A549 treated with CORT108297 at 1 μM for 4 hours (cell line): ENCODE results near the gene NCLN. TPM values are rescaled to one million over a fixed set of nuclear protein-coding genes. Genes with fewer than 3 reads are reported as not detected.

Source experiments
- total RNA-seq: library from RNA; stranded (reverse); fragments of 200-300 nt; extraction: Qiagen RNA extraction; gene quantifications from 5 replicates; pipeline ENCODE4 v1.2.3, GENCODE V29; 2022

NCLN gene, protein sequence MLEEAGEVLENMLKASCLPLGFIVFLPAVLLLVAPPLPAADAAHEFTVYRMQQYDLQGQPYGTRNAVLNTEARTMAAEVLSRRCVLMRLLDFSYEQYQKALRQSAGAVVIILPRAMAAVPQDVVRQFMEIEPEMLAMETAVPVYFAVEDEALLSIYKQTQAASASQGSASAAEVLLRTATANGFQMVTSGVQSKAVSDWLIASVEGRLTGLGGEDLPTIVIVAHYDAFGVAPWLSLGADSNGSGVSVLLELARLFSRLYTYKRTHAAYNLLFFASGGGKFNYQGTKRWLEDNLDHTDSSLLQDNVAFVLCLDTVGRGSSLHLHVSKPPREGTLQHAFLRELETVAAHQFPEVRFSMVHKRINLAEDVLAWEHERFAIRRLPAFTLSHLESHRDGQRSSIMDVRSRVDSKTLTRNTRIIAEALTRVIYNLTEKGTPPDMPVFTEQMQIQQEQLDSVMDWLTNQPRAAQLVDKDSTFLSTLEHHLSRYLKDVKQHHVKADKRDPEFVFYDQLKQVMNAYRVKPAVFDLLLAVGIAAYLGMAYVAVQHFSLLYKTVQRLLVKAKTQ
- 66.0 to 93.1 TPM (median 88.6 TPM) in 5 replicates for total RNA-seq

DNA sequence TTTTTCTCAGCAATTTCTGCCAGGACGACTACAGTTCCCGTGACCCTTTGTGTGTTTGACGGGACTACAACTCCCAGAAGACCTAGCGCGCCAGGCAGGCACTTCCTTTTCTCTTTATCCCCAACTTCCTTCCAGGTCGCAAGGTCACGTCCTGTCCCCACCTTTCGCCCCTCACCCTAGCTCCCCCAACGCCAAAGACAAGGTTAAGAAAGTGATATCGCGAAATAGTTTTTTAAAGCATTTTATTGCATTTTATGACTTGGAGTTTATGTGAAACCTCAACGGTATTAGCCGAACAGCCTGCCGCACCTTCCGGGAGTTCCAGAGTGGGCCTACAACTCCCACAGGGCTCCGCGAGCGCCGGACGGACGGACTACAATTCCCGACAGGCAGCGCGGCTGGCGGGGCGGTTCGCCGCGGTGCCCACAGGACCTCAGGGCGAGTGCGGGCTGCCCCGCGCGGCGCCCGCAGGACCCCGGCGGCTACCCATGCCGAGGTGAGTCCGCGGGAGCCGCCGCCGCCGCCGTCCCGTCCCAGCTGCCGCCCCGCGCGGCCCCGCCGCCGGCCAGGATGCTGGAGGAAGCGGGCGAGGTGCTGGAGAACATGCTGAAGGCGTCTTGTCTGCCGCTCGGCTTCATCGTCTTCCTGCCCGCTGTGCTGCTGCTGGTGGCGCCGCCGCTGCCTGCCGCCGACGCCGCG, at the start of gene NCLN:
NCLN (plus strand) TSS at position 470 of the 699 bp plus-strand sequence; CDS start at position 571, 101 bp downstream.

DNA sequence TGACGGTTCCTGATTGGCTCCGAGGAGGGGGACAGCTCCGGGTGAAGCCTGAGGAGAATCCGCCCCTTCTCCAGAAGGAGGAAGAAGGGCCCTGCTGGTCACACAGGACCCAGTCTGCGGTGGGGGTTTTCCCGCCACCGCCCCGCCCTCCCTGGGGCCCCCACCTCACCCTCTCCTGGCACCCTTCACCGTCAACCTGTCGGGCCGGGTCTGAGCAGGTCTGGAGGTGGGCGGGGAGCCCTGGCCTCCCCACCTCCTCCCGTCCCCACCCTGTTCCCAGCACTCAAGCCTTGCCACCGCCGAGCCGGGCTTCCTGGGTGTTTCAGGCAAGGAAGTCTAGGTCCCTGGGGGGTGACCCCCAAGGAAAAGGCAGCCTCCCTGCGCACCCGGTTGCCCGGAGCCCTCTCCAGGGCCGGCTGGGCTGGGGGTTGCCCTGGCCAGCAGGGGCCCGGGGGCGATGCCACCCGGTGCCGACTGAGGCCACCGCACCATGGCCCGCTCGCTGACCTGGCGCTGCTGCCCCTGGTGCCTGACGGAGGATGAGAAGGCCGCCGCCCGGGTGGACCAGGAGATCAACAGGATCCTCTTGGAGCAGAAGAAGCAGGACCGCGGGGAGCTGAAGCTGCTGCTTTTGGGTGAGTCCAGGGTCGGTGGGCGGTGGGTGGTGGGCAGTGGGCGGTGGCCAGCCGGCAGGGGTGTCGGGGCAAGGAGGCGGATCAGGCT, 49.6 kb upstream of the NCLN start, which contains the start of gene GNA15:
GNA15 (plus strand) TSS at position 73 of the 723 bp plus-strand sequence; CDS start at position 491, 418 bp downstream.

DNA sequence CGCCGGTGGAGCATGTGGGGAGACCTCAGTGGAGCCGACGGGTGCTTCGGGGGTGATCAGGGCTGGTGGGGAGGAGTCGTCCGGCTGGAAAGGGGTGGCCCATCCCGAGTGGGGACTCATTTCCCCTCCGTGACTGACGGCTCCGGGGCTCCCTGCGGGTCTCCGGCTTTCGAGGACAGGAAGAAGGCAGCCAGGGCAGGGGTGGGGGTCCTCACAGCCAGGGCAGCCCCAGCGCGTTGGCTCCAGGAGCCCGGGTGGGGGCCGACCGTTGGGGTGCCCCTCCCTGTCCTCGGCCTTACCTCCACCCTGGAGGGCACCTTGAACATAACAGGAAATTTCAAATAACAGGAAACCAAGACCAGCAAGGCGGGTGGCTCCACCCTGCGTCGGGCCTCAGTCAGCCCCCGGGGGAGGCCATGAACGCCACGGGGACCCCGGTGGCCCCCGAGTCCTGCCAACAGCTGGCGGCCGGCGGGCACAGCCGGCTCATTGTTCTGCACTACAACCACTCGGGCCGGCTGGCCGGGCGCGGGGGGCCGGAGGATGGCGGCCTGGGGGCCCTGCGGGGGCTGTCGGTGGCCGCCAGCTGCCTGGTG, 7.3 kb upstream of the NCLN start, which contains the start of gene S1PR4:
S1PR4 (plus strand) TSS at position 393 of the 596 bp plus-strand sequence; CDS start at position 417, 24 bp downstream.

GRCh38 chr19:3224346-3225168, 38.8 kb downstream of the NCLN start, which contains the start of gene CELF5:
Gene CELF5 (plus strand): TSS chr19:3224661. CDS start chr19:3224740, 79 bp downstream.

Other genes with a start within 250 kb of the NCLN start
- gene ZNF77, start 241.0 kb upstream of the NCLN start, total RNA-seq, result 1.4 to 2.1 TPM (median 1.7 TPM) in 5 replicates
- gene TLE6, start 208.4 kb upstream of the NCLN start, total RNA-seq, result 3.4 to 6.1 TPM (median 5.6 TPM) in 5 replicates
- 2.1 to 3.2 TPM (median 2.7 TPM) in 5 replicates for gene TLE2, start 156.7 kb upstream of the NCLN start, total RNA-seq
- 171 to 256 TPM (median 249 TPM) in 5 replicates for gene TLE5, start 123.4 kb upstream of the NCLN start, total RNA-seq
- gene GNA11, start 91.6 kb upstream of the NCLN start, total RNA-seq, result 31.1 to 36.3 TPM (median 33.4 TPM) in 5 replicates
- gene GNA15, start 49.9 kb upstream of the NCLN start, total RNA-seq, result 0.06 to 0.08 TPM (median 0.07 TPM) in 5 replicates
- 0.12 to 0.18 TPM (median 0.15 TPM) in 4 of 5 replicates, not detected in the other for gene S1PR4, start 7.2 kb upstream of the NCLN start, total RNA-seq
- 0.35 to 0.92 TPM (median 0.47 TPM) in 5 replicates for gene CELF5, start 38.7 kb downstream of the NCLN start, total RNA-seq
- 34.1 to 44.3 TPM (median 43.3 TPM) in 5 replicates for gene NFIC, start 180.7 kb downstream of the NCLN start, total RNA-seq